A673 (cell line): ENCODE data around the gene SPRED3.

Experiments
- EZH2 ChIP-seq: fragments of 200-600 bp; sonication (generic); IDR thresholded peaks from 2 replicates; pipeline ENCODE4 v1.6.1; 2017; ENCODE audit warnings: borderline replicate concordance, low read depth, mild to moderate bottlenecking, mixed read lengths, antibody characterized with exemption, low read length; ENCODE audit not compliant: poor library complexity, severe bottlenecking
- TF ChIP-seq, protein P1 (sequence below): fragments of 300-800, 200-600 bp; sonication (generic); conservative IDR thresholded peaks from 2 replicates; pipeline ENCODE4 v1.5.1; 2017; ENCODE audit warnings: low read depth, mild to moderate bottlenecking, antibody characterized with exemption, low read length, moderate library complexity, mixed read lengths

DNA sequence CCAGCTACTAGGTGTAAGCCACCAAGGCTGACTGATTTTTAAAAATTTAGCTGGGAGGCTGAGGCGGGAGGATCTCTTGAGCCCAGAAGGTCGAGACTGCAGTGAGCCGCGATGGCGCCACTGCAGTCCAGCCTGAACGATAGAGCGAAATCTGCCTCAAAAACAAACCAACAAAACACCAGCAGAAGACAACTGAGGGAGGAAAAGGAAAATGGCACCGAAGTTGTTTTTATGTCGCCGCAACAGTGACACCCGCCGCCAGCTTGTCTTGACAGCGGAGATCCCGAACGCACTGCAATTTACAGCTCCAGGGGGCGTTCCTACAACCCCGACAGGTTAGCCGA is 14.1 kb downstream of the SPRED3 start:
- TF ChIP-seq, protein P1, sequence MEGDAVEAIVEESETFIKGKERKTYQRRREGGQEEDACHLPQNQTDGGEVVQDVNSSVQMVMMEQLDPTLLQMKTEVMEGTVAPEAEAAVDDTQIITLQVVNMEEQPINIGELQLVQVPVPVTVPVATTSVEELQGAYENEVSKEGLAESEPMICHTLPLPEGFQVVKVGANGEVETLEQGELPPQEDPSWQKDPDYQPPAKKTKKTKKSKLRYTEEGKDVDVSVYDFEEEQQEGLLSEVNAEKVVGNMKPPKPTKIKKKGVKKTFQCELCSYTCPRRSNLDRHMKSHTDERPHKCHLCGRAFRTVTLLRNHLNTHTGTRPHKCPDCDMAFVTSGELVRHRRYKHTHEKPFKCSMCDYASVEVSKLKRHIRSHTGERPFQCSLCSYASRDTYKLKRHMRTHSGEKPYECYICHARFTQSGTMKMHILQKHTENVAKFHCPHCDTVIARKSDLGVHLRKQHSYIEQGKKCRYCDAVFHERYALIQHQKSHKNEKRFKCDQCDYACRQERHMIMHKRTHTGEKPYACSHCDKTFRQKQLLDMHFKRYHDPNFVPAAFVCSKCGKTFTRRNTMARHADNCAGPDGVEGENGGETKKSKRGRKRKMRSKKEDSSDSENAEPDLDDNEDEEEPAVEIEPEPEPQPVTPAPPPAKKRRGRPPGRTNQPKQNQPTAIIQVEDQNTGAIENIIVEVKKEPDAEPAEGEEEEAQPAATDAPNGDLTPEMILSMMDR = no peak
- no peak for TF ChIP-seq EZH2
